Cardiac muscle cell (in vitro differentiated cells and primary cell): ENCODE data around the gene GALNT16. TPM values are rescaled to one million over a fixed set of nuclear protein-coding genes. Genes with fewer than 3 reads are reported as not detected.
A peak's percentile ranks its signal among the peaks of the same experiment; 100 is the strongest.
"Not testable (repeated sequence)": the region's sequence is repeated elsewhere in the genome, so short reads cannot be mapped to it uniquely, and the experiment has no call there.

ENCODE experiments used
- DNase-seq, 2 donors: peaks; one replicate each; pipeline versions ENCODE4 v3.0.0 to v3.0.0-alpha.2; 2010 to 2017; ENCODE audit warnings: low read depth in 1 of 2, low spot score in 1 of 2
- H3K27ac ChIP-seq: fragments of 200-600 bp; sonication (generic); 2 replicates; pipeline ENCODE4 v1.5.1; 2016
- H3K27me3 ChIP-seq: fragments of 200-600 bp; sonication (generic); 2 replicates; pipeline ENCODE4 v1.6.0; 2016; ENCODE audit warnings: control low read depth
- H3K36me3 ChIP-seq: fragments of 200-600 bp; sonication (generic); 2 replicates; pipeline ENCODE4 v1.5.1; 2016; ENCODE audit warnings: control low read depth
- H3K4me1 ChIP-seq: fragments of 200-600 bp; sonication (generic); 2 replicates; pipeline ENCODE4 v1.8.1; 2017; ENCODE audit warnings: low read depth, mild to moderate bottlenecking, mixed run types
- H3K4me3 ChIP-seq: fragments of 200-600 bp; sonication (generic); 2 replicates; pipeline ENCODE4 v1.5.1; 2016; ENCODE audit warnings: mild to moderate bottlenecking
- H3K9me3 ChIP-seq: fragments of 200-600 bp; sonication (generic); 2 replicates; pipeline ENCODE4 v1.5.1; 2017; ENCODE audit warnings: low read depth, mild to moderate bottlenecking, control low read depth
- polyA plus RNA-seq: library from polyadenylated mRNA; unstranded; fragments of >200 nt; fragmentation: Nextera tagmentation; extraction: Ambion mirVana; gene quantifications from 2 replicates; pipeline ENCODE4 v1.2.1, GENCODE V29; 2016
- total RNA-seq: library from RNA; depleted of rRNA; stranded (reverse); fragments of >200 nt; gene quantifications from 2 replicates; pipeline ENCODE4 v1.2.3, GENCODE V29; 2016
- TF ChIP-seq, protein P1 (sequence below): IDR thresholded peaks from 2 replicates; pipeline ENCODE4 v1.5.1; 2012; ENCODE audit warnings: low read depth, mild to moderate bottlenecking, low read length

Gene GALNT16
- total and polyA plus RNA-seq, 2 experiments from 2014 or later = 5.8 to 7.7 TPM

DNA sequence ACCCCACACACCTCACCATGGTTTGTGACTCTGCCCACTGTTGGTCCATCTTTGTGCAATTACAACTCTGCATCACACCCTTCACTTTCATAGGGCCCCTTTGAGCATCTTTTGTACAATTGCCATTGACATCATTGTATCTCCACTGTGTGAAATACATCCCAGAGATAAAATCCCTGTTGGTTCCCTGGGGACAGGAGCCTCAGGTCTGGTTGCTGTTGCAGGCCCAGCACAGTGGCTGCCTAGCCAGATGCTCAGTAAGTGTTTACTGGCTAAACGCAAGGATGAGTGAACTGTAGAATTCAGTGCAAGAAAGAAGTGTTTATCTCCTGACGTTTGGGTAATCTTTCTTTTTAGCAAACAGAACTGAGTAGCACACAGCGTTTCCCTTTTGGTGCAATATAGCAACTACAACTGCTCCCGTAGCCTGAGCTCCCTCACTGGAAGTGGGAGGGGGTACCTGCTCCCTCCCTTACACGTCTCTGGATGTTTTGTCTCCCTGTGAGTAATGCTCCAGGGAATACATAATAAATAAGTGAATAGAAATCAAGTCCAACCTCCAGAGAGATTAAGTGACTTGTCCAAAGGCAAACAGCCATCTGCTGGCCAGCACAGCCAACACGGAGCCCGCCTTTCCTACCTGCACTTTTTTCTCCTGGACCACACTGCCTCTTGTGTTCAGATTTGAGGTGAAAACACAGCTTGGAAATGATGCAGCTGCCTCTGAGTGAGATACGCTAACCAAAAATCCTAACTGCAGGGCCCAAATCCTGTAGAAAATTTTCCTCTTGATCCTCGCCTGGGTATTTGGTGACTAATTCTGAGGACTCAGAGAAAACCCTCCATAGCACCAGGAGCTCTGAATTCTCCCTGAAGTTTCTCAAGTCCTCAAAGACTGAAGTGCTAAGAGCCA, 27.4 kb downstream of the GALNT16 start:
- TF ChIP-seq, protein P1, sequence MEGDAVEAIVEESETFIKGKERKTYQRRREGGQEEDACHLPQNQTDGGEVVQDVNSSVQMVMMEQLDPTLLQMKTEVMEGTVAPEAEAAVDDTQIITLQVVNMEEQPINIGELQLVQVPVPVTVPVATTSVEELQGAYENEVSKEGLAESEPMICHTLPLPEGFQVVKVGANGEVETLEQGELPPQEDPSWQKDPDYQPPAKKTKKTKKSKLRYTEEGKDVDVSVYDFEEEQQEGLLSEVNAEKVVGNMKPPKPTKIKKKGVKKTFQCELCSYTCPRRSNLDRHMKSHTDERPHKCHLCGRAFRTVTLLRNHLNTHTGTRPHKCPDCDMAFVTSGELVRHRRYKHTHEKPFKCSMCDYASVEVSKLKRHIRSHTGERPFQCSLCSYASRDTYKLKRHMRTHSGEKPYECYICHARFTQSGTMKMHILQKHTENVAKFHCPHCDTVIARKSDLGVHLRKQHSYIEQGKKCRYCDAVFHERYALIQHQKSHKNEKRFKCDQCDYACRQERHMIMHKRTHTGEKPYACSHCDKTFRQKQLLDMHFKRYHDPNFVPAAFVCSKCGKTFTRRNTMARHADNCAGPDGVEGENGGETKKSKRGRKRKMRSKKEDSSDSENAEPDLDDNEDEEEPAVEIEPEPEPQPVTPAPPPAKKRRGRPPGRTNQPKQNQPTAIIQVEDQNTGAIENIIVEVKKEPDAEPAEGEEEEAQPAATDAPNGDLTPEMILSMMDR = no peak
- H3K27ac ChIP-seq = no peak overlapping the region
- peak in 1 of 2 donors; percentile 13 for DNase-seq
- no peaks in the 10 kb centered on the region for H3K9me3 ChIP-seq
- no peaks in the 10 kb centered on the region for H3K27me3 ChIP-seq
- H3K4me3 ChIP-seq = no peak overlapping the region
- H3K36me3 ChIP-seq = no peaks in the 10 kb centered on the region
- no peaks in the 10 kb centered on the region for H3K4me1 ChIP-seq

DNA sequence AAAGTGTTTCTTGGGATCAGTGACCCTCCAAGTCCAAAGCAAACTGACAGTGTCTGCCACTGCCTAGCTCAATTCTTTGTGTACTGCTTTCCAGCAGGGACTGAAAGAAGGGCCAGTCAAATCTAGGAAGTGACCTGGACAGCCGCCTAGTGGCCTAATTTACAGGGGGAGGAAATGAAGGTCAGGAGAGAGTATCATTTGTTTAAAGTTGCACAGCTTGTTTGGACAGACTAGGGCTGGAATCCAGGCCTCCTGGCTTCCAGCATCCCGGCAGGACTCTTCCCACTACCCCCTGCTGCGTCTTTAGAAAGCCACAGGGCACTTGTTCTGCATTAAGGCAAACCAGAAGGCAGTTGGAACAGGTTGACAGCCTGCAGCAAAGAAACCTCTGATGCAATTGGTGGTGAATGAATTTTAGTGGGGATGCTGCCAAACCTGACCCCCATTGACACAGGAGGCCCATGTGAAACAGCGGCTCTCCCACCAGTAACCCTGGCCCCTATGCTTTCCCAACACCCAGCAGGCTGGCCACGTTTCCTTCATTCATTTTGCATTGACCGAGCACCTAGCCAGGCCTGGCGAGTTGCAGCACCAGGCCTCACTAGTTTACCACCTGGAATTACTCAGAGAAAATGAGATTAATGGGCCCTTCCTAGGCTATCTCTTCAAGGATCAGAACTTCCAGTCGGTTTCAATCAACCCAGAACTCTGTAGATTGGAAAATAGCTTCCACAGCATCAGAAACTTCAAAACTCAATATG, 28.2 kb downstream of the GALNT16 start:
- Histone ChIP-seq H3K27me3 (no peaks in the 10 kb centered on the region), H3K36me3 (no peaks in the 10 kb centered on the region), H3K27ac (no peak overlapping the region), H3K4me1 (no peaks in the 10 kb centered on the region), H3K4me3 (no peak overlapping the region), H3K9me3 (no peaks in the 10 kb centered on the region)
- TF ChIP-seq, protein P1 = peak; percentile 52
- peak; percentile 35 to 44 for DNase-seq

DNA sequence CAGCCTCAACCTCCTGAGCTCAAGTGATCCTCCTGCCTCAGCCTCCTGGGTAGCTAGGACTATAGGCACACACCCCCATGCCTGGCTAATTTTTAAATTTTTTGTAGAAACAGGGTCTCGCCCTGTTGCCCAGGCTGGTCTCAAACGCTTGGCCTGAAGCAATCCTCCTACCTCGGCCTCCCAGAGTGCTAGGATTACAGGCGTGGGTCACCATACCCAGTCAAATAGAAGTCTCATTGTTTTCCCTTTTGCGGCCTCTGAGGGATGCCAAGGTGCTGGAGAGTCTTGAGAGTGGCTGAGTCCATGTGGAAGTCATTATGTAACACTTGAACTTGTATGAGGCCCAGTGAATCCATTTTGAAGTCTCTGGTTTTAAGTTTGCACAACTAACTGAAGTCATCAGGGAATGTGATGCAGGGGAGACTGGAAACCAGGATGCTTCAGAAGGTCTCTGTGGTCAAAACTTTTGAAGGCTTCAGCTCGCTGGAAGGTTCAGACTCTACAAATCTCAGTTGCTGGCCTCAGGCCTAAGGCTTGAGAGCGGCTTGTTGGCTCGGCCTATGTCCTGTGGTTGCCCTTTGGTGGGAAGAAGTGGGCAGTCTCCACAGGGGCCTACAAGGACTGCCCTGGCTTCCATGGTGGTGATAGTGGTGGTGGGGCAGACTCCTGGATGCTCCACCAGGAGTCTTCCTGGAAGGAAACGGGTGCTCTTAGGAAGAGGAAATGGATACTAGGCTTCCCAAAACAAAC, 29.2 kb downstream of the GALNT16 start:
- Histone ChIP-seq H3K9me3 (no peaks in the 10 kb centered on the region), H3K4me3 (no peak overlapping the region), H3K4me1 (no peaks in the 10 kb centered on the region), H3K27me3 (no peaks in the 10 kb centered on the region), H3K36me3 (no peaks in the 10 kb centered on the region), H3K27ac (no peak overlapping the region)
- TF ChIP-seq, protein P1 = no peak
- DNase-seq = no peak

DNA sequence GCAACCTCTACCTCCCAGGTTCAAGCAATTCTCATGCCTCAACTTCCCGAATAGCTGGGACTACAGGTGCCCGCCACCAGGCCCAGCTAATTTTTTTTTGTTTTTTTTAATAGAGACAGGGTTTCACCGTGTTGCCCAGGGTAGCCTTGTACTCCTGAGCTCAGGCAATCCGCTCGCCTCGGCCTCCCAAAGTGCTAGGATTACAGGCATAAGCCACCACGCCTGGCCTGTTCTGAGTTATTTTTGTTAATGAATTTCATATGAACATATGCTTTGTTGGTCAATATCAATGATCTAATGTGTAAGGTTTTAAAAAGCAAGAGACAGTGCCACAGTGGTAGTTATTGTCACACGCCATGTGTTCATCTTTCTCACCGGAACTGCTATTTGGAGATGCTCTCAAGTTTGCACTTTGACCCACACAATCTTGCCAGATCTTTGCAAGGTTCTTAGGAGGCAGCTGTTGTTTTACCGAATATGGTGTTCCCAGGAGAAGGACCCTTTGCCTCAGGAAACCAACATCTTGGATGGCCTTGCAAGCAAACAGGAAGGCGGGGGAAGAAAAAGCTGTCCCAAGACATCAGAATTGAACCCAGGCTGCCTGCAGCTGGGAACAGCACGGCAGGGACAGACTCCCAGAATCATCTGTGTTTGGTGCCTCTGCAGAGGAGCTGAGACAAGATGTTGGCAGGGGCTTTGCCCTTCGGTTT, 30.0 kb downstream of the GALNT16 start:
- H3K27ac ChIP-seq = no peak overlapping the region
- no peak for DNase-seq
- H3K9me3 ChIP-seq = no peaks in the 10 kb centered on the region
- TF ChIP-seq, protein P1 = no peak
- no peak overlapping the region for H3K4me3 ChIP-seq
- no peaks in the 10 kb centered on the region for H3K27me3 ChIP-seq
- H3K4me1 ChIP-seq = no peaks in the 10 kb centered on the region
- H3K36me3 ChIP-seq = no peaks in the 10 kb centered on the region

DNA sequence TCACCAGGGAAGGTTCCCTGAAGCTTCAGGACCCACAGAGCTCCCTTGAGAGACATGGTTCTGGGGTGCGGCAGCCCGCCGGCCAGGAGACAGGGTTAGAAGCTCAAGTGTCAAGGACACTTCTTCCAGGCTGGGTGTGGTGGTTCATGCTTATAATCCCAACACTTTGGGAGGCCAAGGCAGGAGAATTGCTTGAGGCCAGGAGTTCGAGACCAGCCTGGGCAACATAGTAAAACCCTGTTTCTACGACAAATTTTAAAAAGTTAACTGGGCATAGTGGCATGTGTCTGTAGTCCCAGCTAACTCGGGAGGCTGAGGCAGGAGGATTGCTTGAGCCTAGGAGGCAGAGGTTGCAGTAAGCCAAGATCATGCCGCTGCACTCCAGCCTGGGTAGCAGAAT, 30.9 kb downstream of the GALNT16 start:
- not testable (repeated sequence) for DNase-seq, H3K27me3 ChIP-seq, H3K4me1 ChIP-seq, H3K36me3 ChIP-seq, H3K4me3 ChIP-seq, H3K9me3 ChIP-seq, H3K27ac ChIP-seq
